Keratinocyte (primary cell): ENCODE measurements around the gene MARS1.

Experiments used
- EZH2 ChIP-seq: IDR thresholded peaks from one replicate; pipeline ENCODE4 v1.6.1; 2012; ENCODE audit warnings: inconsistent platforms, mild to moderate bottlenecking, low read length, moderate library complexity
- TF ChIP-seq, protein P1 (sequence below), 3 experiments: IDR thresholded peaks in 1 of 3; conservative IDR thresholded peaks in 1 of 3; optimal IDR thresholded peaks in 1 of 3; 2 replicates in 2 of 3; 3 replicates in 1 of 3; pipeline versions ENCODE3 to v1.5.1; 2011; ENCODE audit warnings: low read length in 3 of 3, mild to moderate bottlenecking in 3 of 3, moderate library complexity in 2 of 3, control low read depth in 1 of 3, inconsistent platforms in 1 of 3; ENCODE audit not compliant: insufficient read depth in 2 of 3; ENCODE audit errors: extremely low read depth in 1 of 3

DNA sequence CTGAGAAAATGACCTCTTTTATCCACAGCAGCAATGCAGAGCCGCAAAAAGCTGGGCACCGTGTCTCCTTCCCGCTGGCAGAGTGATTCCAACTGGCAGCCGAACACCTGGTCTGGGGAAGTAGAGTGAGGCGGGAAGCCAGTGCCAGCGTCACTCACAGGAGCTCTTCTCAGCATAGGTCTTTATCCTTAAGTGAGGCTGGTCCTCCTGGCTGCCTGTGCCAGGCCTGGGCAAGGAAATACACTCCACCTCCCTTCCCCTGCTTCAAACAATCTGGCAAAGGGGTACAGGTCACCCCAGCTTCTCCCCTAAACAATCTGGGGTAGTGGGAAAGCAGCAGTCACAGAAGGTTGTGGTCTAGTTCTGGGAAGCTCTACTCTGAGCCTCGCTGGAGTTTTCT is 13.0 kb upstream of the MARS1 start:
- TF ChIP-seq, protein P1, sequence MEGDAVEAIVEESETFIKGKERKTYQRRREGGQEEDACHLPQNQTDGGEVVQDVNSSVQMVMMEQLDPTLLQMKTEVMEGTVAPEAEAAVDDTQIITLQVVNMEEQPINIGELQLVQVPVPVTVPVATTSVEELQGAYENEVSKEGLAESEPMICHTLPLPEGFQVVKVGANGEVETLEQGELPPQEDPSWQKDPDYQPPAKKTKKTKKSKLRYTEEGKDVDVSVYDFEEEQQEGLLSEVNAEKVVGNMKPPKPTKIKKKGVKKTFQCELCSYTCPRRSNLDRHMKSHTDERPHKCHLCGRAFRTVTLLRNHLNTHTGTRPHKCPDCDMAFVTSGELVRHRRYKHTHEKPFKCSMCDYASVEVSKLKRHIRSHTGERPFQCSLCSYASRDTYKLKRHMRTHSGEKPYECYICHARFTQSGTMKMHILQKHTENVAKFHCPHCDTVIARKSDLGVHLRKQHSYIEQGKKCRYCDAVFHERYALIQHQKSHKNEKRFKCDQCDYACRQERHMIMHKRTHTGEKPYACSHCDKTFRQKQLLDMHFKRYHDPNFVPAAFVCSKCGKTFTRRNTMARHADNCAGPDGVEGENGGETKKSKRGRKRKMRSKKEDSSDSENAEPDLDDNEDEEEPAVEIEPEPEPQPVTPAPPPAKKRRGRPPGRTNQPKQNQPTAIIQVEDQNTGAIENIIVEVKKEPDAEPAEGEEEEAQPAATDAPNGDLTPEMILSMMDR (optimal IDR thresholded peaks at IDR 0.05 in 1 of 3, IDR thresholded peaks at IDR 0.05 in 1 of 3, conservative IDR thresholded peaks at IDR 0.05 in 1 of 3; ENCODE audit: extremely low read depth in 1 of 3, insufficient read depth in 2 of 3, low read length in 3 of 3), result no peak
- peak; percentile 67 for TF ChIP-seq EZH2
